Iris pigment epithelial cell (primary cell): ENCODE measurements around the gene NR4A1.

Experiments
- DNase-seq: peaks from one replicate; pipeline ENCODE4 v3.0.0-alpha.2; 2011; ENCODE audit warnings: low read depth

NR4A1 gene

GRCh38 chr12:52018433-52019112, 32.7 kb upstream of the NR4A1 start:
- DNase-seq = no peak

GRCh38 chr12:52019113-52019770, 32.0 kb upstream of the NR4A1 start:
- no peak for DNase-seq

GRCh38 chr12:52020539-52021336, 30.5 kb upstream of the NR4A1 start:
- no peak for DNase-seq

DNA sequence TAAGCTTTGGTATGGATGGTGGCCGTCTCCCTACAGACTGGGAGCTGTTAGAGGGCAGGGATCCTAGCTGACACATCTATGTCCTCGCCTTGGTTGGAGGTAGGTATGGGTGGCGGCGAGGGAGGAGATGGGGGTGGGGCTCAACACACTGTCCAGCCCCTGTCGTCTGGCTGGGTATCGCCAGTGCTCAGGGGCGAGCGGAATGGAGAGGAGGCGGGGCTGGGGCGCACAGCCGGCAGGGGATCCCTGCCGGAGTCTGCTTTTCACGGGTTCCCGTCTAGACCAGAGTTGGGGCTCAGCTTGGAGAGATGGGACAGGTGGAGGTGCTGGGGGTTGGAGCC, 28.4 kb upstream of the NR4A1 start:
- no peak for DNase-seq

- DNase-seq = peak; percentile 52
These were observed 27.9 kb upstream of the NR4A1 start for GRCh38 chr12:52023182-52023975.

GRCh38 chr12:52023976-52024688, 27.1 kb upstream of the NR4A1 start:
- DNase-seq = no peak

- no peak for DNase-seq
These were observed 26.4 kb upstream of the NR4A1 start for GRCh38 chr12:52024845-52025230.

DNA sequence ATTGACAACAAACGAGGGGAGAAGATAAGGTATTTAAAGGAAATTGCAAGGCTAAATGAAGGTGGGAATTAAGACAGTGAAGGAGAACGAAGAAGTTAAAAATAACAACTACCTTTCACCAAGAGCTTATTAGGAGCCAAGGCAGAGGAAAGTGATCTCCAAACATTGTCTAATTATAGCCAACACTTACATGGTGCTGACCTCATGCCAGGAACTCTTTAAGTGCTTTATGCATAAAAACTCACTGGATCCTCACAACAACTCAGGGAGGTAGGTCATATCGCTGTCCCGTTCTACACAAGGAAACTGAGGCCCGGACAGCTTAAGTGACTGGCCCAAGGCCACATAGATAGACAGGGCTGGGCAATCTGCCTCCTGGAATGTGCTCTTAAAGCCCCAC, 25.0 kb upstream of the NR4A1 start:
- no peak for DNase-seq

DNA sequence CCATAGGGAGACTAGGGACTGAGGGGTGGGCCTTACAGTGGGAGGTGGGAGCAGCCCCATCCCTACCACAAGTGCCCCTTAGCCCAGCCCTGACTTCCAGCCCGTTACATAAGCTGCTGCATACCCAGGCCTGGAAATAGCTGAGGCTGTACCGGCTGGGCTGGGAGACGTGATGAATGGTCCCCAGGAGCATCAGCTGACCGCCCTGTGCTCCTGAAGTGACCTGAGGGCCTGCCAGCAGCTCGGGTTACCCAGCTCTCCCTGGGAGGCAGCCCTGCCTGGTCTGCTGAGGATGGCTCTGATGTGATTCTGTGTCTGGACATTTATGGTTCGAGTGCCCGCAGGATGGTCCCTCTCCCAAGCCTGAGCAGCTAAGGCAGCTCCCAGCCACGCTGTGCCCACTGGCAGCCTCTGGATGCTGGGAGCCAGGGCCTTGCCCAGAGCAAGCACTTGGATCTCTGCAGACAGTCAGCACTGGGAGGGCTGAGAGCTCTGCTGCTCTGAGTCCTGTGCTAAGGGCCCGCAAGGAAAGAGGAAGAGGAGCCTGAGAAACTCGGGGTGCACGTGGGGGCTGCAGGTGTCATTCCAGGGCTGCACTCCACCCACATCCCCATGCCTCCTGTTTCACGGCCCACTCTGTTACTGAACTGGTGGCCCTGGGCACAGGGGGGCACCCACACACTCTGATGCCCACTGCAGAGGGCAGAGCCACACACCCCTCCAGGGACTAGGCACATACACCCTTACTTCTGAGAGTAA, 24.0 kb upstream of the NR4A1 start:
- DNase-seq = no peak

DNA sequence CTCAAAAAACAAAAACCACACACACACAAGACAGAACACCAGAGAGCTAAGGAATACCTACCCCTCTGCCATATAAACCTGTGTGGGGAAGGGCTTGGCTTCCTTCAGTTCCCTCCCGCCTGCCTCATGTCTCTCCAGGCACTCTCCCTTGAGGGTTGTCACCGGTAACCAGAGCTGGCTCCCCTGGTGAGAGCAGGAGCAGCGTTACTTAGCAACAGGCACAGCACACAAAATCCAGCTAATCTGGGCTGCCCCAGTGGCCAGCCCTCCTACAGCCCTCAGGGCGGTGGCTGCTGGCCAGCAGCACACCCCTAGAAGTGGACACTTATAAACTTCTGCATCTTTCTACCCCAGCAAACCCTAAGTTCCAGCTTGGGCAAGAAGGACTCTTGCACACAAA, 21.6 kb upstream of the NR4A1 start:
- peak; percentile 52 for DNase-seq

DNA sequence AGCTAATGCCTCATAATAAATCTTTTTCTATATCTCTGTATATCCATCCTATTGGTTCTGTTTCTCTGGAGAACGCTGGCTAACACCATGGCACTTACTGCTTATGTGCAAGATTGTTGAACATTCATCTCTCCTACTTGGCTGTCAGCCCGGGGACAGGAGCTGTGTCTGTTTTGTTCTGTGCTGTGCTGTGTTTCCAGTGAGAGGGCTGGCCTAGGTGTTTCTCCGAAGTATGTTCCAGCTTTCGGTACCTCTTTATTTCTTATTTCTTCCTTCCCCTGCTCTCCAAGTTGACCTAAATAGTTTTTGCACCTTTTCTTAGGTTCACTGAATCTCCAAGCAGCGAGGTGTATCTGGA, 18.8 kb upstream of the NR4A1 start:
- peak; percentile 83 for DNase-seq

DNA sequence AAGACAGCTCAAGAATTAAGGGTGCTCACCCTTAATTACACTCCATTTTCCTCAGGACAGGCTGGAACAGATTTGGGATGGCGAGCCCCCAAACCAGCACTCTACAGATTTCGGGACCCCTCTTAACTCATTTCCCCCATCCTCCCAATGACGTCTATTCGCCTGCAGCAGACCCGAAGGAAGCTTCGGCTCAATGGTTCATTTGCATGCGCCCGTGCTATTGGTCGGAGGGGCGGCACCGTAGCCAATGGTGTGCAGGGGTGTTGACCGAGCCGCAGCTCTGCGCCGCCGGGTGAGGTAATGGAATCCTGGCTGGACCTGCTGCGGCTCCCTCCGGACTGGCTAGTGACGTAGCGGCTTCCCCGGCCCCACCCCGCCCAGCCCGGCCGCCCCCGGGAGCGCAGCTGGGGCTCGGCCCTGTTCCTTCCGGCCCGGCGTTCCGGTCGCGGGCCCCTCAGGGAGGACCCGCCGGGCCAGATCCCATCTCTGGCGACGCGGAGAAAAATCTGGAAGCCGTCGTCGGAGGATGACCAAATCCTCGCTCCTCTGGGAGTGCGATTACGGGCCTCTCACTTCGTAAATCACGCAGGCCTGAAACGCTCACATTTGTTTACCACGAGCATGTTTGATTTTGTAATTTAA, 18.3 kb upstream of the NR4A1 start:
- peak; percentile 99 for DNase-seq

GRCh38 chr12:52033446-52034140, 17.6 kb upstream of the NR4A1 start:
- DNase-seq = no peak

DNA sequence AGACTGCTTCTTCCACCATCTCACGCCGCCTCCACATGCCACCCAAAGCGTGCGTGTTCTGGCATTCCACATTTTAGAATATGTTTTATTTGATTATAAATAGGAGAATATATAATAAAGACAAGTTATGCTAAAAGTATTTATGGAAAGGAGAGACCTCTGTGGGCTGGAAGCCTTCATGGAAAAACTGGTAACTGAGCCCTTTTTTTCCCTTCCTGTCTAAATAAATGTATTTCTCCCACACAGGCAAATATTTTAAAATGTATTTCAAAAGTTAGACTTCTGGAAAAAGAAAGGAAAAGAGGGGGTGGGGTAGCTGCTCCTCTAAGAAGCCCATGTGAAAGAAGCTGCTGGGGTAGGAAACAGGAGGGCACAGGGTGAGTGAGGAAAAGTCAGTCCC, 16.1 kb upstream of the NR4A1 start:
- DNase-seq = no peak

DNA sequence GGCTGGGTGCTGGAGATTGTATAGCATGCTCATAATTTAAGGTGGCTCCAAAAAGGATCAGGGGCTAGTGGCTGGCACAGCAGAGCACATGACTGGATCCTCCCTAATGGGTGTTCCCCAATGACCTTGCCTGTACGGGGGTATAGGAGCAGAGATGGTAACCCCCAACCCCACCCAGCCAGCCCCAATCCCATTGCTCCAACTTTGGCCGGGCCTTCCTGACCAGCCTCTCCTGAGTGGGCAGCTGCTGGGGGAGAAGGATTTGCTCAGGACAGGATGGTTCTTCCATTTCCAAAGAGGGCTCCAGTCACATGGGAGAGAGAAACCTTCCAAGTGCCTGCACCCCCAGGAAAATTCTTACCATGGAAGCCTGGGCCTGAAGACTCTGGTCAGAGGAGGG, 15.3 kb upstream of the NR4A1 start:
- no peak for DNase-seq

DNA sequence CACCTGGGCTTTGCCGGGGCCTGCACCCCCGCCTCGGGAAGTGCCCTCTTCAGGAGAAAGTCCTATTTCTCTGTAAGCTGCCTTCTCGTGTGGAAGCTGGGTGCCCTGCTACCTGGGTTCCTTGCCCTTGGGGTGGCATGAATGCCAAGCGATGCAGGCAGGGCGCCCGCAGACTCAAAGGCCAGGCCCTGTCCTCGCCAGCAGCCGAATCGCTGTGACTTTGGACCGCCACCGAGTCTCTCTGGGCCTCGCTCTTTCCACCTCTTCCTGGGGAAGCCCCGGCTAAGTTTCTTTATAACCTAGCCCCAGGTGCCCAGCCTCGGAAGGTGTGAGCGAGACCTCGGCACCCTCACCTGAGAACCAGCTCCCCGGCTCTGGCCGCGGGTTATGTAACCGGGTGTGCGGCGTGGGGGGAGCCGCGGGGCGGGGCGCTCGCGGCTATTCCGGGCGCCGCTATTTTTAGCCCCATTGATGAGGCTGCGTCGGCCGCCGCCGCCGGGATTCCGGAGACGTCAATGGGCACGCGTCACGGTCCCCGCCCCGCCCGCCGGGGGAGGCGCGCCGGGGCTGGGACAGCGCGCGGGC, 14.6 kb upstream of the NR4A1 start:
- peak; percentile 74 for DNase-seq

- peak; percentile 47 for DNase-seq
These were observed 13.9 kb upstream of the NR4A1 start for GRCh38 chr12:52037248-52037861.

- DNase-seq = no peak
These were observed 12.8 kb upstream of the NR4A1 start for GRCh38 chr12:52038447-52038846.

DNA sequence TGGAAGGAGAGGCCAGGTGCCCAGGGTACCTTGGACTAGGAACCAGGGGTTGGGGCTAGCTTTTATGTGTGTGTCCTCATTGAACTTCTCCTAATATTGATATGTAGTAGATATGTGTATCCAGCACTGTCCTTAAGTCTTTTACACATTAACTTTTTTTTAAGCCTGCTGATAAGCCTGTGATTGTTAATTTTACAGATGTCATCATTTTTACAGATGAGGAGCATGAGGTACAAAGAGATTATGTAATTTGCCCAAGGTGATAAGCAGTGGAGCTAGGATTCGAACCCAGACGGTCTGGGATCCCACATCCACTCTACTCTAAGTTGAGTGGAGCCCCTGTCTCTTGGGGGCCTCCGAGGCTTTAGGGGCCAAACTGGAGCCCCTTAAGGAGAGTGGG, 10.2 kb upstream of the NR4A1 start:
- no peak for DNase-seq
